Measurements from ENCODE around the gene SV2C.

Gene SV2C

DNA sequence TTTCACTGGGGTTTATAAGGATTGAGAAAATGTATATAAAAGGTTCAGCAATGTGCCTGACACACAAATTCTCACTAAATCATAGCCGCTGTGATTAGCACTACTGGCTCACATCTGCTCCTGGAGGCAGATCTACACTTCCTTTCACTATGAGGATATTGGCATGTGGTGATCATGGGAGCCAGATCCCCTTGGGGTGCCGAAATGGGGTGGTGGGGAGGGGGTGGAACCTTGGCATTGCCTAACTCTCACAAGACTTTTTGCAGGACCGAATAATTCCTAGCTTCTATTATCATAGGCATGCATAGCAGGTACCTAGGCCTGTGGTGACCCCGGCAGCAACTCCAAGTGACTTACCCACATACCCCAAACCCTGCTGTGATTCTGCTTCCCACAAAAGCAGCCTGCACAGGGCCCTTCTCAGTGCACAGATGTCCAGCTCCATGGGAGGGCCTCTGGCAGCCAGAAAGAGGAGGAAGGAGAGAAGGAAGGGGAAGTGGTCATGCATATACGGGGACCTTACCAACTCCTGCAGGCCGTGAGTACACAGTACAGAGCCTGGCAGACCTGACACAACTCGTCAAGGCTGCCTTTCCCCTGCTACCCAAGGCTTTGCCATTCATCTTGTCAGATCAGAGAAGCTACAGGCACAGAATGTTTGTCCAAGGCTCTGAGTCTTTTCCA is 258.6 kb downstream of the SV2C start:
- H3K4me3 ChIP-seq (ENCODE audit: low read depth, low read length), result no peak overlapping the region
- TF ChIP-seq, protein P1, sequence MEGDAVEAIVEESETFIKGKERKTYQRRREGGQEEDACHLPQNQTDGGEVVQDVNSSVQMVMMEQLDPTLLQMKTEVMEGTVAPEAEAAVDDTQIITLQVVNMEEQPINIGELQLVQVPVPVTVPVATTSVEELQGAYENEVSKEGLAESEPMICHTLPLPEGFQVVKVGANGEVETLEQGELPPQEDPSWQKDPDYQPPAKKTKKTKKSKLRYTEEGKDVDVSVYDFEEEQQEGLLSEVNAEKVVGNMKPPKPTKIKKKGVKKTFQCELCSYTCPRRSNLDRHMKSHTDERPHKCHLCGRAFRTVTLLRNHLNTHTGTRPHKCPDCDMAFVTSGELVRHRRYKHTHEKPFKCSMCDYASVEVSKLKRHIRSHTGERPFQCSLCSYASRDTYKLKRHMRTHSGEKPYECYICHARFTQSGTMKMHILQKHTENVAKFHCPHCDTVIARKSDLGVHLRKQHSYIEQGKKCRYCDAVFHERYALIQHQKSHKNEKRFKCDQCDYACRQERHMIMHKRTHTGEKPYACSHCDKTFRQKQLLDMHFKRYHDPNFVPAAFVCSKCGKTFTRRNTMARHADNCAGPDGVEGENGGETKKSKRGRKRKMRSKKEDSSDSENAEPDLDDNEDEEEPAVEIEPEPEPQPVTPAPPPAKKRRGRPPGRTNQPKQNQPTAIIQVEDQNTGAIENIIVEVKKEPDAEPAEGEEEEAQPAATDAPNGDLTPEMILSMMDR (IDR thresholded peaks at IDR 0.05; ENCODE audit: low read depth, low read length), result no peak

DNA sequence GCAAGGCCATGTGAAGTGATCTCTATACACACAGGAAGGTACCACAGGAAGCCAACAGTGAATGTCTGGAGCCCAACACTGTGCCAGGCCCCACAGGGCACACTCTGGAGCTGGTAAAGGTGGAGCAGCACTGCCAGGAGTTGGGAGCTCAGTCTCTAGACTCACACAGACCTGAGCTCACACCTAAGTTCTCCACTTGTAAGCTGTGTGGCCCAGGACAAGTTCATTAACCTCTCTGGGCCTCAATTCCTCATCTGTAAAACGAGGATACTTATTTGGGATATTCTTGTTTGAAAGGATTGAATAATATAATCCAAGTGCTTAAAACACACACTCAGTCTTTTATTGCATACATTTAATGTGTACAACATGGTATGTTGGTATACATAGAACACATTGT is 259.3 kb downstream of the SV2C start:
- H3K4me3 ChIP-seq (ENCODE audit: low read depth, low read length), result no peak overlapping the region
- TF ChIP-seq, protein P1 (IDR thresholded peaks at IDR 0.05; ENCODE audit: low read depth, low read length), result no peak

DNA sequence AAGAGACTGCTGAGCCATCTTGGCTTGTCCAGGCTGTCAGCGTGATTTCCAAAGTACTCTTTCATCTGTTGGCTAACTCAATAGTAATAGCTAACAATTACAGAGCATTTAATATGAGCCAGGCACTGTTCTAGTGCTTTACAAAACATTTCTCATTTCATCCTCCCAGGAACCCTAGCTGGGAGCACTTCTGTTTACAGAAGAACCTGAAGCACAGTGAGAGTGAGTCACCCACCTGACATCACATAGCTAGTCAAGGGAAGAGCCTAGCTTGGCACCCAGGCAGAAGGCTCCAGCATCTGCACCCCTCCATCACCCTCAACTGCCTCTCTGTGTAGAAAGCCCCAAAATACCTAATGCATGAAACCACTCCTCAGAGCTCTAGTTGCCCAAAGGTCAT is 262.4 kb downstream of the SV2C start:
- TF ChIP-seq, protein P1 (IDR thresholded peaks at IDR 0.05; ENCODE audit: low read depth, low read length), result no peak
- H3K4me3 ChIP-seq (ENCODE audit: low read depth, low read length), result no peak overlapping the region

DNA sequence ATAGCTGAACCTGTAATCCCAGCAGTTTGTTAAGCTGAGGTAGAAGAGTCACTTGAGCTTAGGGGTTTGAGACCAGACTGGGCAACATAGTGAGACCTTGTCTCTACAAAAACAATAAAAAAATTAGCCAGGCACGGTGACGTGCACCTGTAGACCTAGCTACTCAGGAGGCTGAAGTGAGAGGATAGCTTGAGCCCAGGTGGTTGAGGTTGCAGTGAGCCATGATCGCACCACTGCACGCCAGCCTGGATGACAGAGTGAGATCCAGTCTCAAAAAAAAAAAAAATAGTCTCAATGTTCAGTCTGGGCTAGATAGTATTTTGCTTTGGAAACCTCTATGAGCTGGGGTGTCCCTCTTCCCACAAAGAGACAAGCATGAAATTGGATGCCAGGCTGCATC is 268.0 kb downstream of the SV2C start:
- H3K4me3 ChIP-seq (ENCODE audit: low read depth, low read length), result no peak overlapping the region
- TF ChIP-seq, protein P1 (IDR thresholded peaks at IDR 0.05; ENCODE audit: low read depth, low read length), result no peak

DNA sequence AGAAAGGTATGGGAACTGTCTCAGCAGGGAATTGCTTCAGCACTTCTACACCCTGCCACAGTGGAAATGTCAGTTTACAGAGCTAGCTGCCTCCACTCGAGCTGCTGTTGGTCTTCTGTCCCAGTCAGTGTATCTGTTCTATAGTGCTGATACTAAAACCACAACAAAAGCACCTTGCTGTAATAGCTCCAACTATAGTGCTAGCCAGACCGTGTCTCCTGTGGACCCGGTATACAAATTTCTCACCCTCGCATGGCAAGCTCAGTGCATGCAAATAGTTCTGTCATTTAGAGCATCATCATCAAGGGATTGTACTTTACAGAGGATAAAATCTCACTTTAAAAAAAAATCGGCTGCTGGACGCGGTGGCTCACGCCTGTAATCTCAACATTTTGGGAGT is 268.4 kb downstream of the SV2C start:
- H3K4me3 ChIP-seq (ENCODE audit: low read depth, low read length), result no peak overlapping the region
- TF ChIP-seq, protein P1 (IDR thresholded peaks at IDR 0.05; ENCODE audit: low read depth, low read length), result no peak

DNA sequence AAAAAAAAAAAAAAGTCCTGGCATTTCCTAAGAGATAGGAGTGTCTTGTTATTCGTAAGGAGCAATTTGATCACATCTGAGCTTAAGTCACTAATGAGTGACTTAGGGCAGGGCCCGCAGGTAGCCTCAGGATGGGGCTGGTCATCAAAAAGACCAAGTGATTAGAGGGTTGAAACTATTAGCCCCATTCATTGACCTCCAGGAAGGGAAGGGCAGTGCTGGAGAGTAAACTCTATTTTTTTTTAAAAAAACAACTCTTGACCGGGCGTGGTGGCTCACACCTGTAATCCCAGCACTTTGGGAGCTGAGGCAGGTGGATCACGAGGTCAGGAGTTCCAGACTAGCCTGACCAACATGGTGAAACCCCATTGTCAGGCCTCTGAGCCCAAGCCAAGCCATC is 273.7 kb downstream of the SV2C start:
- TF ChIP-seq, protein P1 (IDR thresholded peaks at IDR 0.05; ENCODE audit: low read depth, low read length), result no peak
- no peak overlapping the region for H3K4me3 ChIP-seq (ENCODE audit: low read depth, low read length)

DNA sequence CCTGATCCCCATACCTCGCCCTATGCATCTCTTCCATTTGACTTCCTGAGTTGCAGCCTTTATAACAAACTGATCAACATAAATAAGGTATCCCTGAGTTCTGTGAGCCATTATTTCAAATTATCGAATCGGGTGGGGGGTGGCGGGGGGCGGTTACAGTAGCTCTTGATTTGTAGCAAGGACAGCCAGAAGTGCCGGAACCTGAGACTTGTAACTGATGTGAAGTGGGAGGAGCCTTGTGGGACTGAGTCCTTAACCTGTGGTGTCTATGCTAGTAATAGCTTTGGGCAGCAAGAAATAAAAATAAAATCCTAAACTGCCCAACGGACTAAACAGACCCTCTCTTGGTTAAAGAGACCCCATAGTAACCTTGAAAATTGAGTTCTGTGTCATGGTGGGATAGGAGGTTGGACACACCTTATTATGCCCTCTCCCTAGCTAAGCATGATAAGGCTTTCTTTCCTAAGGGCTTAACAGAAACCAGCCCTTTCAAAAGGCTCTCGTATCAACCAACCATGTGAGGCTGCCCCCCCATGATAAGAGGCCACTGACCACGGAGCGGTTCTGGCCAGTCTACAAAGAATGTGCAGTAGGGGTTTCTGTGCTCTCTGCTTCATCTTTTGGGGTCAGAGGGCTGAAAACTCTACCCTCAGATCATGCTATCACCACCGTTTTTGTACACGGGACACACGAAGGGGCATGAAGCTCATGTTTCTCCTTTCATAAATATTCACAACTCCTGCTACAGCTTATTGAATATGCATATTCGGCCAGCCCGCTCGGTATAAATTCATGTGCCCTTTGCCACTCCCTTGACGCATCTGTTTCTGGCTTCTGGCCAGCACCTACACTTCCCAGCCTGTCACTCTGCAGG is 280.4 kb downstream of the SV2C start:
- no peak overlapping the region for H3K4me3 ChIP-seq (ENCODE audit: low read depth, low read length)
- TF ChIP-seq, protein P1 (IDR thresholded peaks at IDR 0.05; ENCODE audit: low read depth, low read length), result no peak
